OCI-LY7 (cell line): ENCODE data around the gene DROSHA. TPM values are rescaled to one million over a fixed set of nuclear protein-coding genes. Genes with fewer than 3 reads are reported as not detected.

Experiments
- BruUV-seq: library from RNA; stranded (reverse); fragments of 400-500 nt; replicated peaks from 2 replicates; lab custom pipeline; 2021; lab: Mats Ljungman, UMichigan
- CTCF ChIA-PET: fragments of 300-600 bp; sonication (Branson Sonifier 250); formaldehyde crosslinking; loops from one replicate; lab custom pipeline; 2022; ENCODE audit warnings: antibody characterized with exemption; ENCODE audit not compliant: unreplicated experiment; lab: Charles Lee
- POLR2A ChIA-PET: fragments of 300-600 bp; sonication (Branson Sonifier 250); formaldehyde crosslinking; loops from one replicate; lab custom pipeline; 2022; ENCODE audit warnings: antibody characterized with exemption; lab: Charles Lee
- DNase-seq: peaks from one replicate; pipeline ENCODE4 v3.0.0-alpha.2; 2015; ENCODE audit warnings: low spot score
- H2AFZ ChIP-seq: fragments of 200-600 bp; sonication (generic), shearing (Covaris generic); 2 replicates; pipeline ENCODE4 v1.6.1; 2014; ENCODE audit warnings: mild to moderate bottlenecking, antibody characterized with exemption, low read length, moderate library complexity
- H3K27ac ChIP-seq: fragments of 200-600 bp; sonication (generic); 2 replicates; pipeline ENCODE4 v1.5.1; 2014; ENCODE audit warnings: mixed run types, low read depth, mild to moderate bottlenecking, moderate library complexity, low read length, inconsistent platforms; ENCODE audit not compliant: poor library complexity, severe bottlenecking
- H3K36me3 ChIP-seq: fragments of 200-600 bp; sonication (generic); 2 replicates; pipeline ENCODE4 v1.6.1; 2014; ENCODE audit warnings: mild to moderate bottlenecking, antibody characterized with exemption, low read length, moderate library complexity, mixed read lengths; ENCODE audit not compliant: insufficient read depth
- H3K4me1 ChIP-seq: fragments of 200-600 bp; sonication (generic); 2 replicates; pipeline ENCODE4 v1.5.1; 2014; ENCODE audit warnings: mild to moderate bottlenecking, low read length; ENCODE audit not compliant: insufficient read depth, poor library complexity, severe bottlenecking
- H3K4me2 ChIP-seq: fragments of 200-600 bp; sonication (generic); 2 replicates; pipeline ENCODE4 v1.6.1; 2014; ENCODE audit warnings: mild to moderate bottlenecking, low read length
- H3K4me3 ChIP-seq: fragments of 200-600 bp; sonication (generic); 2 replicates; pipeline ENCODE4 v1.5.1; 2014; ENCODE audit warnings: mild to moderate bottlenecking, low read depth, low read length; ENCODE audit not compliant: poor library complexity, severe bottlenecking
- H3K79me2 ChIP-seq: fragments of 200-600 bp; sonication (generic); 2 replicates; pipeline ENCODE4 v1.6.1; 2016; ENCODE audit warnings: low read depth, mild to moderate bottlenecking, low read length, moderate library complexity, mixed read lengths; ENCODE audit not compliant: insufficient read depth
- H3K9me2 ChIP-seq: fragments of 200-600 bp; sonication (generic); 2 replicates; pipeline ENCODE4 v1.6.1; 2016; ENCODE audit warnings: mild to moderate bottlenecking, low read length, mixed read lengths; ENCODE audit not compliant: insufficient read depth
- H3K9me3 ChIP-seq: fragments of 200-600 bp; sonication (generic); 2 replicates; pipeline ENCODE4 v1.6.1; 2014; ENCODE audit warnings: mild to moderate bottlenecking, mixed run types, low read length, mixed read lengths
- H4K20me1 ChIP-seq: fragments of 200-600 bp; sonication (generic); 2 replicates; pipeline ENCODE4 v1.6.1; 2014; ENCODE audit warnings: mild to moderate bottlenecking, antibody characterized with exemption, low read length, moderate library complexity, mixed read lengths; ENCODE audit not compliant: insufficient read depth
- EZH2phosphoT487 ChIP-seq: fragments of 200-600 bp; sonication (generic); IDR thresholded peaks from 2 replicates; pipeline ENCODE4 v1.6.1; 2018; ENCODE audit warnings: low read depth, borderline replicate concordance, mild to moderate bottlenecking, mixed run types, antibody characterized with exemption, low read length, moderate library complexity, mixed read lengths
- intact Hi-C: fragments of 100-400 bp; cut with micrococcal nuclease; formaldehyde crosslinking; loops from one replicate; pipeline ENCODE4 v1.10.0; 2022; ENCODE audit not compliant: unreplicated experiment
- total RNA-seq, 2 experiments: library from RNA; depleted of rRNA in 1 of 2; stranded (reverse); fragments of >200 nt in 1 of 2; shearing (Covaris generic) in 1 of 2; gene quantifications; 2 replicates each; pipeline ENCODE4 v1.2.3, GENCODE V29; 2014 to 2022
- TF ChIP-seq, protein P1 (sequence below): fragments of 200-600 bp; sonication (generic); conservative IDR thresholded peaks from 2 replicates; pipeline ENCODE4 v1.5.1; 2014; ENCODE audit warnings: mild to moderate bottlenecking, antibody characterized with exemption, low read length, moderate library complexity, mixed read lengths

Gene DROSHA
- total RNA-seq, 2 experiments from 2014 or later, result 56.3 to 92.8 TPM

DNA sequence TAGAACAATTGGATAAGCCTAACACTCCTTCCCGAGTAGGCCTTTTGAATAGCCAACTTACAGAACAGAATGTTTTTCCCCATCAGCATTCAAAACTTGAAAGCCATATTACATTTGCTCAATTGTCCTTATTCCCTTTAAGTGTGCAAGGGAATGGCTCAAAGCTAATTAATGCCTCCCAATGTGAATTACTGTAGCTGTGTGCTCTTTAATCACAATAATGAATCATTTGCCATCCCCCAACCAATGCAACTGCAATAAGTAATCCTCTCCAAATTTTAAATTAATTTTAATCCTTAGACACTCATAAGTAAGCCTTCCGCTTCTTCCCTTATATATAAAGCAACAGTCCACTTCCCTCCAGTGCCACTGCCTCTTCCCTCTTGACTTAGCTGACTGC is 115.9 kb downstream of the DROSHA start:
- Histone ChIP-seq H3K4me2 (no peak overlapping the region), H2AFZ (no peak overlapping the region), H3K79me2 (no peaks in the 10 kb centered on the region; the same call in 1 of the 2 replicates), H3K4me1 (no peaks in the 10 kb centered on the region), H3K36me3 (peaks cover 92% of the 10 kb centered on the region), H3K9me2 (no peaks in the 10 kb centered on the region), H4K20me1 (no peaks in the 10 kb centered on the region), H3K9me3 (no peaks in the 10 kb centered on the region), H3K27ac (no peak overlapping the region), H3K4me3 (no peak overlapping the region)
- ChIA-PET POLR2A (interaction anchor here (1.1 kb wide), 1 partner anchor 15 kb away, joined by 3 read pairs; no protein-coding TSS in a partner anchor), CTCF (no interaction called here)
- intact Hi-C loops, result no loop called here
- DNase-seq, result no peak
- no peak for TF ChIP-seq EZH2phosphoT487
- TF ChIP-seq, protein P1, sequence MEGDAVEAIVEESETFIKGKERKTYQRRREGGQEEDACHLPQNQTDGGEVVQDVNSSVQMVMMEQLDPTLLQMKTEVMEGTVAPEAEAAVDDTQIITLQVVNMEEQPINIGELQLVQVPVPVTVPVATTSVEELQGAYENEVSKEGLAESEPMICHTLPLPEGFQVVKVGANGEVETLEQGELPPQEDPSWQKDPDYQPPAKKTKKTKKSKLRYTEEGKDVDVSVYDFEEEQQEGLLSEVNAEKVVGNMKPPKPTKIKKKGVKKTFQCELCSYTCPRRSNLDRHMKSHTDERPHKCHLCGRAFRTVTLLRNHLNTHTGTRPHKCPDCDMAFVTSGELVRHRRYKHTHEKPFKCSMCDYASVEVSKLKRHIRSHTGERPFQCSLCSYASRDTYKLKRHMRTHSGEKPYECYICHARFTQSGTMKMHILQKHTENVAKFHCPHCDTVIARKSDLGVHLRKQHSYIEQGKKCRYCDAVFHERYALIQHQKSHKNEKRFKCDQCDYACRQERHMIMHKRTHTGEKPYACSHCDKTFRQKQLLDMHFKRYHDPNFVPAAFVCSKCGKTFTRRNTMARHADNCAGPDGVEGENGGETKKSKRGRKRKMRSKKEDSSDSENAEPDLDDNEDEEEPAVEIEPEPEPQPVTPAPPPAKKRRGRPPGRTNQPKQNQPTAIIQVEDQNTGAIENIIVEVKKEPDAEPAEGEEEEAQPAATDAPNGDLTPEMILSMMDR, result no peak
- no TSS peak for BruUV-seq

DNA sequence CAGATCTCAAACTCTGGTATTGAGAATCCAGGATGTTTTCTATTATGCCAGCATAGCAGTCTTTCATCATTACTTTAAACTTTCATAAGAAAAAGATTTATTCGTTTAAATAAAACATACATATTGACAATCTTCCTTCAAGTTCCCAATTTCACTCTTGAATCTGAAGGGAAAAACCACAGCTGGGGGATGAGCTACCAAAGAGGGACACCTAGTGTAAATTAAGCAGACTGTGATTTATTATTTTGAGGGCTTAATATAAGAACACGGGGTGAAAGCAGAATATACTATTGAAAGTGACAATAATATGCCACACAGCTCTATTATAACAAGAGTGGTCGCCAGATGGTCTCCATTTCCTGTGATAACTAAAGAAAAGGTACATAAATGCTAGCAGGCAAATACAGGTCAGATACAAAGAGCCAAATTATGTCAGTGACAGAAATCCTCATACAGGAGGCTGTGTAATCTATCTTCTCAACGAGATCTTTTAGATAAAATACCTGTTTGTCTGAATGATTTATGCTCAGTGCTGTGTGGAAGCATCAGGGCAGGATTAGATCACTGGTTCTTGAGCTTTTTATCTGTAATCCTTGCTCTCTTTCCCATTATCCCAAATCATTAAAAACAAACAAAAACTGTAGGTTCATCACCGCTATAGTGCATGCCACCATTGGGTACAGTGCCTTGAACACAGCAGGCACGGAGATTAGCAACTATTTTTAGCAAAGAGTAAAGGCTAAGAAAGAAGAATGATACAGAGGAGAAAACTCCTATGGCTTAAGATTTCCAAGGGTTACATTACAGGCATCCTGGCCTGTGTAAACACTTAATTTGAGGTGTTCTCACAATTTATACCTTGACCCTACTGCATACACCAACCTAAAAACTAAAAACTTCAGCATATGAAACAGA is 116.6 kb downstream of the DROSHA start:
- Histone ChIP-seq H3K27ac (no peak overlapping the region), H4K20me1 (no peaks in the 10 kb centered on the region), H2AFZ (no peak overlapping the region), H3K9me3 (no peaks in the 10 kb centered on the region), H3K9me2 (no peaks in the 10 kb centered on the region), H3K4me2 (no peak overlapping the region), H3K36me3 (peaks cover 92% of the 10 kb centered on the region), H3K79me2 (no peaks in the 10 kb centered on the region; the same call in 1 of the 2 replicates), H3K4me3 (no peak overlapping the region), H3K4me1 (no peaks in the 10 kb centered on the region)
- ChIA-PET POLR2A (interaction anchor here (0.6 to 1.1 kb wide), 2 partner anchors 9 to 15 kb away, joined by 3 read pairs; no protein-coding TSS in a partner anchor), CTCF (no interaction called here)
- TF ChIP-seq EZH2phosphoT487, result no peak
- TF ChIP-seq, protein P1, result no peak
- intact Hi-C loops, result no loop called here
- DNase-seq, result no peak
- BruUV-seq, result no TSS peak
